GM12872 (cell line): Measurements from ENCODE around the gene PIMREG.

ENCODE experiments used
- TF ChIP-seq, protein P1 (sequence below): IDR thresholded peaks from 3 replicates; pipeline ENCODE4 v1.5.1; 2011; ENCODE audit warnings: low read depth, mild to moderate bottlenecking, low read length, moderate library complexity; ENCODE audit not compliant: insufficient read depth

PIMREG gene

DNA sequence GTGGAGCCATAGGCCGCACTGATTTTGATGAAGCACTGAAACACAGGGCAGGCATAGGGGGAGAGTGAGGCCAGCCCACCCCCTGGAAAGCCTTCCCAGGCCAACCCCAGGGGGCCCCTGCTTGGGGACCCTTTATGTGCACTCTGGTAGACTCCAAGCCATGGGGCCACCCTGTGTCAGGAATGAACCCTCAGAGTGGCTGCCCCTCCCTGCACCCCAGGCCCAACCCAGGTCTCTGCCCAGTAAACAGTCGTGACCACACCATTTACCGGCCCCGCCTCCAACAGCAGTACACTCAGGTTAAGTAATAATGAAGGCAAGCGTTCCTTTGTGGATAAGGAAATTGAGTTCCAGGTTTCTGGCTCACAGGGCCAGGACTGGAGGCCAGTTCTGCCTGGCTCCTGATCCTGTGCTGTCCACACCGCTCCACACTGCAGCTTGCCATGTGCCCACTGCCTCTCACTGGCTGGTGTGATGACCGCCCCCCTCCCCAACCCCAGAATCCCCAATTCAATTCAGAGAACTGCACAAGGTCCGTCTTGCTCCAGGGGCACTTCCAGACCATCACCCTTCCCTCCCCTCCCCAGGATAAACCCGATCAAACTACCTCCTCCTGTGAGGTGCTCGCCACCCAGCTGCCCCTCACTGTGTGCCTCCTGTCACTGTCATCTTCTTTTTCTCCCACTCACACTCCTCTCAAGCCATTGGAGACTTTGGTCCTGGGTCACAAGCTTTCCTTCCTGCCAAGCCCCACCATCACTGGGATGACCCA, 13.6 kb downstream of the PIMREG start:
- TF ChIP-seq, protein P1, sequence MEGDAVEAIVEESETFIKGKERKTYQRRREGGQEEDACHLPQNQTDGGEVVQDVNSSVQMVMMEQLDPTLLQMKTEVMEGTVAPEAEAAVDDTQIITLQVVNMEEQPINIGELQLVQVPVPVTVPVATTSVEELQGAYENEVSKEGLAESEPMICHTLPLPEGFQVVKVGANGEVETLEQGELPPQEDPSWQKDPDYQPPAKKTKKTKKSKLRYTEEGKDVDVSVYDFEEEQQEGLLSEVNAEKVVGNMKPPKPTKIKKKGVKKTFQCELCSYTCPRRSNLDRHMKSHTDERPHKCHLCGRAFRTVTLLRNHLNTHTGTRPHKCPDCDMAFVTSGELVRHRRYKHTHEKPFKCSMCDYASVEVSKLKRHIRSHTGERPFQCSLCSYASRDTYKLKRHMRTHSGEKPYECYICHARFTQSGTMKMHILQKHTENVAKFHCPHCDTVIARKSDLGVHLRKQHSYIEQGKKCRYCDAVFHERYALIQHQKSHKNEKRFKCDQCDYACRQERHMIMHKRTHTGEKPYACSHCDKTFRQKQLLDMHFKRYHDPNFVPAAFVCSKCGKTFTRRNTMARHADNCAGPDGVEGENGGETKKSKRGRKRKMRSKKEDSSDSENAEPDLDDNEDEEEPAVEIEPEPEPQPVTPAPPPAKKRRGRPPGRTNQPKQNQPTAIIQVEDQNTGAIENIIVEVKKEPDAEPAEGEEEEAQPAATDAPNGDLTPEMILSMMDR, result no peak

DNA sequence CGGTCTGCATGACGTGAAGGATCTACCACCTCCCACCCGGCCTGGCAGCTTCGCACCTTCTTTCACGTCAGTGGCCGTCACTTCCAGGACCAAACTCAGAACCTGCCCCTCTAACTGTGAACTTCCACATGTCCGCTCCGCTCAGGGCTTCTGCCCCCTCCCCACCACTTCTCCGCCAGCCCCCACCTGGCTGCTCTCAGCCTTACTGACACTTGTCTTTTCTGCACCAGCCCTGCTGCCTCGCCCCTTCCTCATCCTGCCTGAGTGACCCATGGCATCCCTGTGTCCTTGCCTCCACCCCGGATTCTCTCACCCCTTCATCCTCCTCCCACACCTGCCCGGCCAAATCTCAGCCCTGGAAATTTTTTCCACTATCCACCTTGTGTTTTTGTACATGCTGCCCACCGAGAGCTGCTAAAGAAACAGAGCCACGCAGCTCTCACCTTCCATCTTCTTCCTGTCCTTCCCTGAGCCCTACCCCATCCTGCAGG, 14.2 kb downstream of the PIMREG start:
- TF ChIP-seq, protein P1, result no peak

DNA sequence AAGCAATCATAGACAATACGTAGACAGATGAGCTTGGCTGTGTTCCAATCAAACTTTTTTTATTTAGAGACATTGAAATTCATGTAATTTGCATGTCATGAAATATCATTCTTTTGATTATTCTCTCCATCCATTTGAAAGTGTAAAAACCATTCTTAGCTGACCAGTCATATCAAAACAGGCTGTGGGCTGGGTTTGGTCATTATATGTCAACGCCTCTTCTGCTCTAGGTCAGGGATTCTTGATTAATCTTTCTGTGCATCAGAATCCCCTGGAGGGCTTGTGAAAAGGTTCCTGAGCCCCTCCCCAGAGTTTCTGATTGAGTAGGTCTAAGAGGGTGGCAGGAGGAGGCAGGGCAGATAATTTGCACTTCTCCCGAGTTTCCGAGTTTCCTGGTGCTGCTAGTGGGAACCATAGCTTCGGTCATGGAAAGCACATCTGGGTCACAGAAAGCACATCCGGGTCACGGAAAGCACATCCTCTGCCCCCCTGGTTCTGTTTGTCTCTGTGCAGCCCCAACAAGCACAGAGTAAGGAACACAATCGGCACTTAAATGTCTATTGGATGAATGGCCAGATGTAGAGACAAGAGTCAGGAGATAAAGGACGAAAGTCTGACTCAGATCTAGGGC, 16.4 kb downstream of the PIMREG start:
- TF ChIP-seq, protein P1, result no peak

DNA sequence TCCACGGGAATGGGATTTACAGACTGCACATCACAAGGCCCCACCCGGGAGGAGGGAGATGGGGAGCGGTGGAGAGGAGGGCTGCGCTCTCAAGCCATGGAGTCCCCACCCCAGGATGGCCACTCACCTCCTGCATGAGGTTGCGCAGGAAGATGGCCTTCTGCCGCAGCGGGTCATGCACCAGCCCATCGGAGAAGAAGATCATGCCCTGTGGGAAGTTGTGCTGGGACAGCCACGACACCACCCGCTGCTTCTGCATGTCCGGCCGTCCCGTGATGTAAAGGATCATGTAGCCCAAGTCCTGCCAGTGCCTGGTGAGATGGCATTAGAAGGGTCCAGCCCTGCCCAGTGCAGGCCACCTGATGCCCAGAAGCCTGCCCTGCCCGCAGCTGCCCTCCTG, 17.0 kb downstream of the PIMREG start:
- TF ChIP-seq, protein P1, result no peak

DNA sequence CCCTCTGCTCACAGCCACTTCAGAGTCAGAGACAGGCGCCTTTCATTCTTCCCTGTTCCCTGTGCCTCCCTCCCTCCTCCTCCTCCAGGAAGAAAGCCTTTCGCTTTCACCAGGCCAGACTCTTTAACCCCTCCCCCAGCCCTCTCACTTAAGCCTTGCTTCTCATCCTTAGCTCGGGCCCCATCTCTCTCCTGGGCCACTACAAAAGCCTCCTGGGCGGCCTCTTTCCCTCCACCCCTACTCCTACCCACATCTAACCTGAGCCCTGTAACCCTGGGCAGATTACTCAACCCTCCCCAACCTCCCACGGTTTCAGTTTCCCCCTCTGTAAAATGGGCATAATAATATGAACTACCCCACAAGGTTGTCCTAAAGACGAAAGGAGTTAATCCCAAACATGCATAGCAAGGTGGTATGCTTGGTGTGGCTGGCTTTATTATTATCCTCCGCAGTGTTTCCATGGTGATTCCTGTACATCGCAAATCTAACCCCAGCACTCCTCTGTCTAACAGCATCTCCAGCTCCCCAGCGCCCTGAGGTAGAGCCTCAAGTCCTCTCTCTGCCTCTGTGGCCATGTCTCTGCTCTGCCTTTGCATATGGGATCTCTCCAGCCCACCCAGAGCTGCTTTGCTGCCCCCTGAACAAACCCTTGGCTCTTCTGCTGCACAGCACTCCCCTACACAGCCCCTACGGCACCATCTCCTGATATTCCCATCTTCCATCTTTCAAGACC, 17.7 kb downstream of the PIMREG start:
- TF ChIP-seq, protein P1, result no peak

DNA sequence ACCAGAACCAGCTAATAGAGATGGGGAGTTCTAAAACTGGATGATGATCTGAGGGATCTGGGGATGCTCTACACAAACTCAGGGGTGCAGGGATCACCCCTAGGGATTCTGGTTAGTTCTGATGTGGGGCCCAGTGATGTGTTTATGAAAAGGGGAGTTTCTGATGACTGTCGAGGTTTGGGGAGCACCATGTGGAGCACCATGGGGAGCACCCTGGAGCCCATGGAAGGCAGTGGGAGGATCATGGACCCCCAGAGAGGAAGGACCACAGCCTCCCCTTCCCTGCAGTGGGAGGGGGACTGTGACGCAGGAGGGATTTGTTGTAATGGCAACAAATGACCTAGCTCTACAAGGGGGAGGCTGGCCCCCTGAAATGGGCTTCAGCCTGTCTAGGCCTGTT, 18.4 kb downstream of the PIMREG start:
- TF ChIP-seq, protein P1, result no peak
